ENCODE measurements around the gene ADH7.
A peak's percentile ranks its signal among the peaks of the same experiment; 100 is the strongest.
"Not testable (repeated sequence)": the region's sequence is repeated elsewhere in the genome, so short reads cannot be mapped to it uniquely, and the experiment has no call there.

The ADH7 gene

GRCh38 chr4:99414902-99415301 lies 20.2 kb downstream of the ADH7 start:
- not testable (repeated sequence) for DNase-seq

DNA sequence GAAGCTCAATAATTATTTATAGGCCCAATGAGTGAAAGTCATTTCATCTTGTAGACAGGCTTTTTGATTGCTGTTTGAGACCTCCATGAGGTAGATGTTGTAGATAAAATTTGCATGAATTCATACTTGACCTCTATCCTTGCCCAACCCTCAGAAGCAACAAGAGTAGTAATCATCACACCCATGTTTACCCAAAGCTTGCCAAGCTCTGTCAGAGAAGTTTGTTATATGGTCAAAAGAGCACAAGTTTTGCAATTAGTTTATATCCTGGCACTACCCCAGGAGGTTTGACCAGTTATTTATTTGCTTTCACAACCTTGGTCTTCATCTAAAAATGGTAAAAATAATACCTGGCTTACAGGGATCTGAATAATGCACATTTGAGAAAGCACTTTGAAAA lies 20.7 kb downstream of the ADH7 start:
- DNase-seq, result no peak

DNA sequence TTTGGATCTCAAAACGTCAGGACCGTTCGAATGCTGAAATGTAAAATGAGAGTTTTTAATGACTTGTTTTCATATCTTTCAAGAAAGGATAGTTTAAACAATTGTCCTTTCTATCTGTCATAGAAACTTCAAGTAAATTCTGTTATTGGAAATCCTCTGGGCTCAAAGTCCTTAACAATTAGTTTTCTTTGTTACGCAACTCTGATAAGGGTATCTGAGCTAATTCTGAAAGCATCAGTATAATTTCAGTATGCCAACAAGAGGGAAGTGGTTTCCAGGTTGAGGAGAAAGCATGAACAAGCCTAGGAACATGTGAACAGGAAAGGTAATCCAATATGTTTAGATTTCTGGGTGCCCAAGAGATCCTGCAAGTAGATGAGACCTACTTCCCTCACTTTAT lies 22.0 kb downstream of the ADH7 start:
- no peak for DNase-seq

DNA sequence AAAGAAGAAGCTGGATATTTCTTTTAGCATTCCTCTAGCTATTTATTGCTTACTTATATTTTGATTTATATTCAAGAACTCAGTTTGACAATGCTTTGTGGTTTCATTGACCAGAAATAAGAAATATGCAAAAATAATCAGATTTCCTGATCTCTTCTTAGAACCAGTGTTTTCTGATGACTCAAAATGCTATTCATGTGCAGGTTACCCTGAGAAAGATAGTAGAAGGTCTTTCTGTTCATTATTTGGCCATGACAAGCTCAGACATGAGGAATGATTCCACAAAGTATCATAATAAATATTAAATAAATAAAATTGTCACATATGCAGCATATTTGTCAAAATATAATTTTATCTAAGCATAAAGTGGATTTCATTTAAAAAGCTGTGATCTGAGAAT lies 24.1 kb downstream of the ADH7 start:
- DNase-seq, result no peak

DNA sequence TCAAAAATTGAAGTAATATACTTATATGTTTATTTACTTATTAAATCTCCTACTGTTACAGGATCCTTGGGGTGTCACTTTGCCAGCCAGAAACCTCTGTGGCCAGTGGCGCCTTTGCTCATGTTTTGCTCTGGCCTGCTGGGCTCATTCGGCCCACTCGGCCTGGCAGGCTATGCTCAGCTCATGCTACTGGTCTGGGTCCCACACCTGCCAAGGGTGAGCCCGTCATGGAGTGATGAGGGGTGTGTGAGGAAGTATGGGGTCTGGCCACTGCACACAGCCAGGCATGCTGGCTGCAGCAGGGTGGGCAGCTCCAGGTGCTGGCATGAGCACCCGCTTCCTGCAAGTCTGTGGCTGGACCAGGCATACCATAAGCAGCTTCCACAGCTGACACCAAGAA lies 25.1 kb downstream of the ADH7 start:
- no peak for DNase-seq

DNA sequence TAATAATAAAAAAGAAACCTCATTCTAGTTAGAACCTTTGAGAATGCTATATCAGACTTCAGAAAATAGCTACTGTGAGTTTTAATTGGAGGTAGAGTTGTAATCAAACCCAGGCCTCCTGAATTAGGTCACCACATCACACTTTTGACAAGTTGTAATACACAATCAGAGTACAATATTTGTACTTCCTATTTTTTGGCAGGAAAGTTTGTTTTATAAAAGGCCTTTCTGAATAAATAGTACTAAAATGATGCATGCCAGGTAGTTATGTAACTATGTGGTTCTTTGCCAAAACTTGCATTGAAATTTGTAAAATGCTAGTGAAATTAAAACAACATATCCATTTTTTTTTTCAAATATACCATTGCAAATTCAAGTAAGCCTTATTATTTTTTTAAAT lies 26.8 kb downstream of the ADH7 start:
- DNase-seq, result no peak

GRCh38 chr4:99405433-99406115 lies 29.6 kb downstream of the ADH7 start:
- peak; percentile 46 to 78 (median 69) for DNase-seq

DNA sequence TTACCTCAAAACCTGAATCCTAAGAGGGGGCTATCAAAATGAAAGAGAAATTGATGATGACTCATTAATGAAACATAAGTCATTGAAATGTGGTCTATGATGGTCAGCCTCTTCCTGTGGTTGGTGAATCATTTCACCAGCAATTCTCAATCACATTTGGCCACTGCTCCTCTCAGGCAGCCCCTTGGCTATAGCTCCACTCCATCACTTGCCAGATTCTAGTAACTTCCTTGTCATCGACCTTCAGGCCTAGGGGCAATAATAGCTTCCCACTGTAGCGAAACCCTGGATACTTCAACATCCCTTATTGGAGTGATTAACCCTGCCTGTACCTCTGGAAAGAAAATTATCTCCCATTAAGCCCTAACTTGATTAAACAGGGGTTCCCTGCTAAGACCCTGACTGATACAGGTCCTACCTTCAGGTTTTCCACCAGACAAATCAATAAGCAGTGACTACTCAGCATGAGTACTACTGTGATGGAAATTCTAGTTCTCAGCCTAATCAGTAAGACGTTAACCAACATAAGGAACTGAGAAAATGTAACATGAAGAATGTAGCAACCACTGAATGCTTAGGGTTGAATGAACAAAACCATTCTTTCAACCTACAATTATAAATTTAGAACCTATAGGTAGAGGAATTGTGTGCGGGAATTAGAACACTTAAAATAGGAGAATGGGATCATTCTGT lies 30.4 kb downstream of the ADH7 start:
- DNase-seq, result no peak

DNA sequence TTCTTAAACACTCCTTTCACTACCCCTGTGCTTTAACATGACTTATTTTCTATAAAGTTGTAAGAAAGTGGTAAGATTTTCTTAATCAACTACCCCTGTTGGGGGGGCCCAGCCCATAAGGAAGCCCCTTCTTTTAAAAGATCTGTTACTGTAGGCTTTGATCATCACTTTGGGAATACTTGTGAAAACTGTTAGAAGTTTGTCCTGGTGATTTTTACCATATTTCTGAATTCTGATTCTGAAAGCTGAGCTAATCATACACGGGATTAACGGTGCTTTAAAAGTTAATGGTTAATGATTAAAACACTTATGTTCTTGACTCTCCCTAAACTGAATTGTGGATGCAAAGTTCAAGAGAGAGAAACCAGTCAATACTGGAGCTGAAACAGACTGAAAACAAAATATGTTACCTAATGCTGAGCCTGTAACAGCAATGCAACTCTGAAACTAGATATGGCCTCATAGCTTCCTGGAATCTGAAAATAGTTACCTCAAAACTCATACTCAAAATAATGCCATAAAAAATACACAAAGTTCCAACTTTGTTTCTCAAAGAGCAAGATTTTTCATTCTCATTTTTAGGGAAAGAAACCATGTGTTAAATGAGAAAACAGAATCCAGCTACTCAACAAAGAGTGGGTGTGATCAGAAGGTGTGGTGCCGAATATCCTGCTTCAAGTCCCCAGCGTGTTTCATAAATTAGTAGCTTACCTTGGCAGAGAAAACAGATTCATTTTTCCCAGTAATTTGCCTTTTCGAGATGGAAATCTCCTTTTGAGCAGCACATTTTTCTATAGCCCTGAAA lies 31.6 kb downstream of the ADH7 start:
- DNase-seq, result no peak

DNA sequence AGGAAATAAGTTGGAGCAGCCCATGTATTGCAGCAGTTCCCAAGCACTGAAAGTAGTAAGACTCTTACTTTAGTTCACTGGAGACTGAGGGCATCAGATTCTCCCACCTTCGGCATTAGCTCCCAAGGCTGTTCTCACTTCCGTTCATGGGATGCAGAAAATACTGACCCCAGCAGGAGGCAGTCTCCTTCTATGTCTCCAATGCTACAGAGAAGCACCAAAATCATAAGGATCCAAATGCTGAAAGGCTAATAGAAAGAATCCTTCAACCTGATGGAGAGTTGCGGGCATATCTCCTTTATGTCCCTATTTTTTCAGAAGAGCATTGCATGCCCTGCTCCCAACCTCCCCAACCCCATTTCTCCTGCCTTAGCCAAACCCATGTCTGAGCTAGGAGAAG lies 32.4 kb downstream of the ADH7 start:
- DNase-seq, result peak in 1 of 3 experiments; percentile 8

DNA sequence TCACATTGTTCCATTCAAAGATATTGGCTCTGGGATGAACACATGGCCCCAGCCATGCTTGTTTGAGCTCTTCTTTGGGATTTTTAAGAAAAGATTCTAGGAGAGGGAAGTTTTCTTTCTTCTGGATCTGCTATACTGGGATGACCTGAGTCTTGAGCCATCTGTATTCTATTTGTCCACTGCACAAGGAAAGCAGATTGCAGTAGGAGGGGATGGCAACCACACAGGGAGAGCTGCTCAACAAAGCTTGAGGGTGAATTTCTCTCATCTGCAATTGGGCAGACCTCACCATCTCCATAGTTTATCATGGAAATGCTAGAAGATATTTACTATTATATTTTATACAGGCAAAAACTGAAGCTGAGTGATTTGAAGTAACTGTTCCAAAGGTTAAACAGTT lies 34.3 kb downstream of the ADH7 start:
- DNase-seq, result no peak

DNA sequence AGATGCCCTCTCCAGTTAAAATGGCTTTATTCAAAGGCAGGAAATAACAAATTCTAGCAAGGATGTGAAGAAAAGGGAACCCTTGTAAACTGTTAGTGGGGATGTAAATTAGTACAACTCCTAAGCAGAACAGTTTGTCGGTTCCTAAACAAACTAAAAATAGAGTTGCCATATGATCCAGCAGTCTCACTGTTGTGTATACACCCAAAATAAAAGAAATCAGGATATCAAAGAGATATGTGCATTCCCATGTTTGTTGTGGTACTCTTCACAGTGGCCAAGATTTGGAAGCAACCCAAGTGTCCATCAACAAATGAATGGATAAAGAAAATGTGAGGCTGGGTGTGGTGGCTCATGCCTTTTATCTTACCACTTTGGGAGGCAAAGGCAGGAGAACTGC lies 36.1 kb downstream of the ADH7 start:
- no peak for DNase-seq

DNA sequence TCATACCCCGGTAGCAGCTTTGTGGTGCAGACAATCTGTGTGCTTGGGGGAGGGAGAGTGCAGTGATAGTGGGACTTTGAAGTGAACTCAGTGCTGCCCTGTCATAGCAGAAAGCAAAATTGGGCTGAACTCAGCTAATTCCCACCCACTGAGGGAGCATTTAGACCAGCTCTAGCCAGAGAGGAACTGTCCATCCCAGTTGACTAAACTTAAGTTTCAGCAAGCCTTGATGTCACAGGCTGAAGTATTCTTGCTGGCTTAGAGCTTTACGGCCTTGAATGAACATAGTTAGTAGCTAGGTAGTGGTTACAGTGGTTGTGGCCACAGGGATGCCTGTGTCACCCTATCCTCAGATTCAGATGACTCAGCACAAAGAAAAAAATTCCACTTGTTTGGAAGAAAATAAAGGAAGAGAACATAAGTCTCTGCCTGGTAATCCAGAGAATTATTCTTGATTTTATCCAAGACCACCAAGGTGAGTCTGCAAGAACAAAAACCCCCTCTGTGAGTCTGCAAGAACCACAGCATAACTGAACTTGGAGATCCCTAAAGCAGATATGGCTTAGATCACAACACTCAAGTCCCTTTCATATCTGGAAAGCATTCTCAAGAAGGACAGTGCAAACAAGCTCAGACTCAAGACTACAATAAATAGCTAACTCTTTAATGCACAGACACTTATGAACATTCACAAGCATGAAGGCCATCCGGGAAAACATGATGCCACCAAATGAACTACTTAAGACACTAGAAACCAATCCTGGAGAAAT lies 39.4 kb downstream of the ADH7 start:
- no peak for DNase-seq

- DNase-seq, result no peak
These were observed 40.2 kb downstream of the ADH7 start for GRCh38 chr4:99394896-99395295.

GRCh38 chr4:99390055-99390454 lies 45.1 kb downstream of the ADH7 start:
- DNase-seq, result no peak

DNA sequence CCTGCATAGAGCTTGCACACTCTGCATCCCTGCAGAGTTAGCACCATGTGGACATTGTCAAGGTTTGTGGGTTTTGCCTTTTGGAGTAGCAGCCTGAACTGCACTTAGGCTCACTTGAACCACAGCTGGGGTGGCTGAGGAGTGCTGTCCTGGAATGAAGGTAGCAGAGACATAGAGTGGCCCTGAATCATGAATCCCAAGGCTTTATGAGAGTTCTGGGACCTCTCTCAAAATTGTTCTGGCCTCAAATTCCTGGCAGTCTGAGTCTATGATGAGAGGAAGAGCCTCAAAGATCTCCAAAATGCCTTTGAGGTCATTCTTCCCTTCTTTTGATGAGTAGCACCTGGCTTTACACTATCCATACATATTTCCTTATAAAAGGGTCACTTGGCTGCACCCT lies 45.5 kb downstream of the ADH7 start:
- DNase-seq, result no peak

DNA sequence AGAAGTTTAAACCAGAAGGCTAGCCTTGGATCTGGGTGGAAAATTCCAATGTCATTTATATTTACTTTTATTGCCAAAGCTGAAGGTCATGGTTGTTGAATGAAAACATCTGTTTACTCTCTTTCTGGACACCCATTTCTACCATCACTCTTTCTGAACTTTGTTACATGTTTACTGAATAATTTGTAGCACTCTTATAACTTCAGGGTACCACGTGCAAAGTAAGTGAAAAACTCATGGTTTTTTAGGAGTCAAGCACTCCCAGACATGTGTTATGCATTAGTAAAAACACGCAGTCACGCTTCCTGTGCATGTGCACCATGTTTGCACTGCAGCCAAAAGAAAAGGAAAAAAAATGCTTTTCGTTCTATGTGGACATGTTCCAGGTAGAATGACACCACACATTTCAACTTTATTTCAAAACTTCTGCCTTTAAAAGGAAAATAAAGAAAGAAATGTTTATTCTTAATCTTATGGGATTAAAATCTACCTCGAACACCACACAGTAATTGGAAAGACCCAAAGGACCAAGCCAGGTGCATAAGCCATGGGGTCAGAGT lies 51.2 kb downstream of the ADH7 start:
- no peak for DNase-seq

DNA sequence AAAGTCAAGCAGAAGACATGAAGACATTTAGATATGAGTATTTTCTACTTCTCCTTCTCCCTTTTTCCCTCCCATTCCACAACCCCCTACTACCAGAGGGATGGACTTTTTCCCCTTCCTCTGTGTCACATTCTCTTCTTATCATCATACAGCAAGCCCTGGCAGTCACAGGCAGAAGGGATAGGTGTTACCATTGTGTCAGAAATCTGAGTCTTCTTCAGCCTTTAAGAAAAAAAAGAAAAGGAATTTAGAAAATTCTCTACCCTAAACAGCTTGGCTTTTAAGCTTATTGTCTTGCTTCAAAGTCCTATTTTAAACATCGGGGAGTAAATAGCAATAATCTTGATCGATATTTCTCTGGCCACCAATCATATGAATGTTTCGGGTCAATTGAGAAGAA lies 51.7 kb downstream of the ADH7 start:
- DNase-seq, result no peak

DNA sequence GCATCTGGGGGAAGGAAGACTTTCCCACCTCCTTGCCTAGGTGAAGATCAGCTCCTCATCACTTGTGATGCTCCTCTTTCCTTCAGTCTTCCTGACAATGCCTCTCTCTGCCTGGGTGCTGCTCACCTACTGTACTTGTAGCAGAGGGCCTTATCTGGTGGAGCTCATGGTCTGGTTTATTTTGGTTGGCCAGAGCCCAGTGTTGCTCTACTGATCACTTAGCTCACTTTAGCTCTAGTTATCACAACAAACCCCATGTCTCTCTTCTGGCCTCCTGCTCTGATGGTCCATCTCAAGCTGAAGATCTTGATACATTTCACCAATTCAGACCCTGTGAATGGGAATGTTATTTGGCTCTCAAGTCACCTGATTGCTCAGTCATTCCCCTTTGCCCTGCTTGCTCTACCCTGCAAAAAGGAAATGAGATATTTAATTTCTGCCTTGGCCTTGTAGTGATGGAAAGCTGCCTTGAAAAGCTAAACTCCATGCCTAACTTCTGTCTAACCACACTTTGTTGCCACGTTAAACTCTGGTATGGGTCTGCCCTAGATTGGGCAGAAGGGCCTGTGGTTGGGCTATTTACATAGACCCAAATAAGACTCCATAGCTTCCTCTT lies 52.3 kb downstream of the ADH7 start:
- no peak for DNase-seq

GRCh38 chr4:99381588-99382175 lies 53.5 kb downstream of the ADH7 start:
- DNase-seq, result no peak

DNA sequence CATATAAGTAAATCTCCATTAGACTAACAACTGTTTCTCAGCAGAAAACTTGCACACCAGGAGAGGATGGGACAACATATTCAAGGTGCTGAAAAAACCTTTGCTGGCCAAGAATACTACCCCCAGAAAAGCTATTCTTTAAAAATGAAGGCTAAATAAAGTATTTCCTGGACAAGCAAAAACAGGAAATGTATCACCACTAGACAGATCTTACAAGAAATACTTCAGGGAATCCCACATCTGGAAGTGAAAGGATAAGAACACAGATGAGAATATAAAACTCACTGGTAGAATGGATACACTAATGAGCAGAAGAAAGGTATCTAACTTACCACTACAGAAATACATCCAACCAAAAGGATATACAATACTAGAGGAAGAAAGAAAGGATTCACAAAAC lies 55.6 kb downstream of the ADH7 start:
- DNase-seq, result no peak

- no peak for DNase-seq
These were observed 56.3 kb downstream of the ADH7 start for GRCh38 chr4:99378876-99379275.
